Cortex of kidney (tissue), 1 donor: ENCODE data around the gene RBPJL.

Experiments
- DNase-seq: peaks from one replicate; lab custom pipeline; 2025; lab: John Stamatoyannopoulos, UW

RBPJL gene

GRCh38 chr20:45293041-45294002 lies 13.3 kb upstream of the RBPJL start:
- DNase-seq: no peak

DNA sequence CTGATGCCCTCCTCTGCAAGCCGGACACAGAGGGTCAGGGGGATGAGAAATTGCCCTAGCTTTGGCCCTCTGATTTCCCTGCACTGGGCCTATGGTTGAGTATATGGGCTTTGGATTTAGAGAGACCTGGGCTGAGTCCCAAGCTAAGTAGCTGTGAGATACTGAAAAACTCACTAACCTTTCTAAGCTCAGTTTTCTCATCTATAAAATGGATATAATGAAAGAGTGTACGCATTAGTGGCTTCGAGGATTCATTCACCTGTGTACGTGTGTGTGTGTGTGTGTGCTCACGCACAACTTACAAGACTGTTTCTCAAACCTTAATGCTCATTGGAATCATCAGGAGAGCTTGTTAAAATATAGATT lies 12.7 kb upstream of the RBPJL start:
- DNase-seq: no peak

DNA sequence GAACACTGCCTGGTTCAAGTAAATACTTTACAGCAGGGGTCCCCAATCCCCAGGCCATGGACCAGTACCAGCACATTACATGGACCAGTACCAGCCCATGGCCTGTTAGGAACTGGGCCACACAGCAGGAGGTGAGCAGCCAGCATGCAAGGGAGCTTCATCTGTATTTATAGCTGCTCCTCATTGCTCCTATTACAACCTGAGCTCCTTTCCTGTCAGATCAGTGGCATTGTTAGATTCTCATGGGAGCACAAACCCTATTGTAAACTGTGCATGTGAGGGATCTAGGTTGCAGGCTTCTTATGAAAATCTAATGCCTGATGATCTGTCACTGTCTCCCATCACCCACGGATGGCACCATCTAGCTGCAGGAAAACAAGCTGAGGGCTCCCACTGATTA lies 12.0 kb upstream of the RBPJL start:
- DNase-seq: no peak

DNA sequence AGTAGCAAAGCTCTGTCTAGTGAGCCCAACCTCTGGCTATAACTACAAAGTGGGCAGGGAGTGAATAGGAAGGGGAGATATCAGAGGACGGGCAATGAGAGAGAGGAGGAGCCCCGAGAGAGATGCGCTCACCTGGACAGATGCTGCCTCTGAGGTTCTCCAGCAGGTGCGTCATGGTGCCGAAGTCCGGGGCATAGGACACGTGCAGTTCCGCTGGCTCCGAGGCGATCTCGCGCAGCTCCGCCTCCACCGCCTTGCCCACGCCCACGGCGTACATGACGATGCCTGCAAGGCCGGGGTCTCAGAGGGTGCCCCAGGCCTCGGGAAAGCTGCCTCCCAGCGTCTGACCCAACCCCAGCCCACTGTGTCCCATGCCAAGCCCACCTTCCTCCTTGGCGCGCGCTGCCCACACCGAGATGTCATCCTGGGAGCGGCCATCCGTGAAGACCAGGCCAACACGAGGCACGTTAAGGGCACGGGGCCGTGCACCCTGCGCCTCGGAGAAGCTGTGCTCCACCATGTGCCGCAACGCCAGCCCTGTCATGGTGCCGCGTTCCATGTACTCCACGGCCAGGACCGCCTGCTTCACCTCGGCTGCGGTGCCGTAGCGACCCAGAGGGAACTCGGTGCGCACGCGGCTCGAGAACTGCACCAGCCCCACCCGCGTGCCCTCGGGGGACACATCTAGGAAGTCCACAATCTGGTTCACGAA lies 8.7 kb upstream of the RBPJL start:
- no peak for DNase-seq

DNA sequence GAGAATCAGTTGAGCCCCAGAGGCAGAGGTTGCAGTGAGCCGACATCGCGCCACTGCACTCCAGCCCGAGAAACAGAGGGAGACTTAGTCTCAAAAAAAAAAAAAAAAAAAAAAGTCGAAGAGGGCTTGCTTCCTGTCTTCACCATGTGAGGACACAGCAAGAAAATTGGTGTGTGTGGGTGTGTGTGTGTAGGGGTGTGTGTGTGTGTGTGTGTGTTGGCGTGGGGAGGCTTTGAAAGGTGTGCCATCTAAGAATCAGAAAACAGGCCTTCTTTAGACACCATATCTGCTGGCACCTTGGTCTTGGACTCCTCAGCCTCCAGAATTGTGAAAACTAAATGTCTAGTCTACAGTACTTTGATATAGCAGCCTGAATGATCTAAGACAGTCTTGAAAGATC lies 6.9 kb upstream of the RBPJL start:
- DNase-seq: no peak

- no peak for DNase-seq
Measured at GRCh38 chr20:45300961-45301360, 5.7 kb upstream of the RBPJL start.

- no peak for DNase-seq
Measured at GRCh38 chr20:45301824-45302271, 4.8 kb upstream of the RBPJL start.

DNA sequence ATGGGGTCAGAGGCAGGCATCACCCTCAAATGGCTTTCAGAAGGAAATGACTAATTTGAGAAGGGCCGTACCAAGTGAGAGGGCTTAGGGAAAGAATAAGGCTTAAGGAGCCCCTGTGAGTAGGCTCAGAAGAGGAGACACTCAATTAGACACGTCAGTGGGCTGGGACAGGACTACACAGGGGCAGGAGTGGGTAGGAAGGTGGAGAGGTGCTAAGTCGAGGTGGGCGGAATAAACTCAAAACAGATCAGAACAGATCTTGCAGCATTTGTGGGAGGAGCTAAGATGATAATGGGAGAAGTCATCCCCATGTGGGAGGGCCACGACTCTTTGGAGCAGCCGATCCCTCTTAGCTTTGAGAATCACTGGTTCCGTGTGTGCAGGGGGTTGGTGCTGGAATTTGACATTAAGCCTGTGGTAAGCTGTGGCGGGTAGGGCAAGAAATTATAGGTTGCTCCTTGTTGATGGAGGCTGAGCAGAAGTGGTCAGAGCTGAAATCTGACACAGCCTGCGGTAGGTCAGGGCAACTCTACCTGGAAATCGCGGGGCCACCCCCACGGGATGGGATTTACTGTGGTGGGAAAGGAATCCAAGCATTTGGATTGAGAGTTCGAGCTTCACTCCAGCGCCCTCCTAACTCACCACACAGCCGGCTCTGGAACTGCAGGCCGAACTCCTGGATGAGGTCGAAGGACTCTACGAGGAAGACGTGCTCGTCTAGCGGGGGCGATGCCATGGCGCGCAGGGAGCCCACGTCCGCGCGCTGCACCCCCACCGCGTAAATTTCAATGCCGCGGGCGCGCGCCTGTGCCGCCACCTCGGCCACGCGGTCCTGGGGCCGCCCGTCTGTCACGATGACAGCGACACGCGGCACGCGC lies 2.8 kb upstream of the RBPJL start:
- DNase-seq: no peak

GRCh38 chr20:45304464-45304999 lies 2.1 kb upstream of the RBPJL start:
- DNase-seq: no peak

DNA sequence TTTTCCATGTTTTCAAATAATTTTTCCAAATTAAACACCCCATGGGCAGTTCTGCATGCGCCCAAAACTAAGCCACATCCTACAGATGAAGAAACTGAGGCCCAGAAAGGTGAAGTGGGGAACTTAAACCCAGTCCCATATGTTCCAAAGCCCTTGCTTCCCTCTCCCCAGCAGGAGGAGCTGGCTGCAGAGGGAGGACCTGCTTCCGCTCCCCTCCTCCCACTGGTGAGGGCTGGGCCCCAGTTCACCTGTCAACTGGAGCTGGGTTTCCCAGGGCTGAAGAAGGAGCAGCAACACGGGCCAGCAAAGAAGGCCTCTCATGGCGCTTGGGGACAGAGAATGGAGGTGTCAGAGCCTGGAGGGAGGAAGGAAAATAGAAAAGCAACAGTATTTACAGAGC lies 1.4 kb upstream of the RBPJL start:
- no peak for DNase-seq

DNA sequence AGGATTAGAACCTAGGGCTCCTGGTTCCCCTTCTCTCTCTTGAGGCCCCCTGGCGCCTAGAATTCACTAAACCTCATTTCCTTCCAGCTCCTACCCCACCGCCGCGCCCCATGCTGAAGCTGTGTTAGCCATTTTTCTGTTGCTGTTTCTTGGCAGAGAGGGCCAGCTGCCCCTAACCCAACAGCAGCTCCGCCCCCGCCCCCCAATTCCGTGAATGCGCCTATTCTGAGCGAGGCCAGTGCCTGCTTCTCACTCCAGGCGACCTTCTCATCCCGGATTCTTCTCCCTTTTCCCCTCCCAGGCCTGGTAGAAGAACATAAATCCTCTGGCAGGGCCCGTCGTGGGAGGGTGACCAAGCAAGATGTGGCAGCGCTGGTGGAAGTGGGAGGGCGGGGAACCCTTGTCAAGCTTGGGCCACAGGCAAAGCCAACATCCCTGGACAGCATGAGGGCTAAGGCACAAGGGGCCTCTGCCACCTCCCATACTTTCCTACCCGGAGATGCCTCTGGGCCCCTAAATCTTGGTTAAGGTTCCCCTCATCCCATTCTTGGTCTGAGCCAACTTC lies 518 bp downstream of the RBPJL start:
- no peak for DNase-seq

DNA sequence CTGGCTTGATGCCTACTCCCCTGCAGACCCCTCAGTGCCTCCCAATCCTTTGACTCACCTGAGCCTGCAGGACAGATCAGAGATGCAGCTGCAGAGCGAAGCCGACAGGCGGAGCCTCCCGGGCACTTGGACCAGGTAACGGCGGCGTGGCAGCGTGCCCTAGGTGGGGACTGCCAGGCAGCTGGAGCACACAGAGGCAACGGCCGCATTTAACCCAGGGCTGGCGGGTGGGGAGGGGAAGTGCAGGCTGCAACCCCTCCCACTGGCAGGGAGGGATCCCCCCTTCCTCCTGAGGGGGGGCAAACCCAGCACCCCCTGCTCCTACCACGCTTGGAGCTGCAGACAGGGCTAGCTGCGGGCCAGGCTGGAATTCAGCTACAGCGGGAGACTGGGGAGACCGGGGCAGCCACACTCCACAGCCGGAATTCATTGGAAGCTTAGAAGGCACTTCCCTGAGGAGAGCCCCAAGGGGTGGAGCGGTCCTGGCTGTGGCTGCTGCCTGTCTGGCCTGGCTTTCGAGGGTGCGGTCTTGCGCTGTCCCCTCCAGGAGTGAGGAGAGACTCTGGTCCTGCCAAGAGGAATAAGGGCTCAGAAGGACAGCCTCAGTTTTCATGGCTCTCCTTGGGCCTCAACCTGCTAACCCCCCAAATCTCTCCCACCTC lies 1.6 kb downstream of the RBPJL start, which contains the start of gene MATN4:
MATN4 (minus strand) TSS at position 183 of the 662 bp plus-strand sequence. CDS start 2,717 bp downstream, outside the sequence.
- no peak for DNase-seq

- DNase-seq: no peak
Measured at GRCh38 chr20:45309075-45309474, 2.4 kb downstream of the RBPJL start.

DNA sequence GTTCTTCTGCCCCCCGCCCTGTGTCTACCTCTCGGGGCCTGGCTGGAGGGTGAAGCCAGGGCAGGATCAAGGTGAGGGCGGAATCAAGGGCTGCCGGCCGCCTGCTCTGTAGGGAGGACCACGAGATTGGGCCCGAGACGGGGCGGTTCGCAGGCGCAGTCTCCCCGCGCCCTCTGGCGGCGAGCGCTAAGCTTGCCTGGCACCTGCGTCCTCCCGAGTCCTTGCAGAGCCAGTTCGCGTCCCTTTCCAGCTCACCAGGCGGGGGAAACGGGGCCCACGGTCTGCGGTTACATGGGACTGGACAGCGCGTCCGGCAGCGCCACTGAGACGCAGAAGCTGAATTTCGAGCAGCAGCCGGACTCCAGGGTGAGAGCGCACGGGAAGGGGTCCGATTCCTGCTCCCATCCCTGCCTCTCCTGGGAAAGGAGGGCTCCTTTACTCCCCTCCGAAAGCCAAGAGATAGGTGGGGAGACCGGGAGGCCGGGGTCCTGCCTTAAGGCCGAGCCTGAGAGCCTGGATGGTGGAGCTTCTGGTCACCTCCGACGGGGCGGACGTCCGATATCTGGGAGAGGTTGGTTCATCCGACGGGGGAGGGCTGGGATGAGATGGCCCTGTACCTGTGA lies 5.1 kb downstream of the RBPJL start:
- DNase-seq: no peak

DNA sequence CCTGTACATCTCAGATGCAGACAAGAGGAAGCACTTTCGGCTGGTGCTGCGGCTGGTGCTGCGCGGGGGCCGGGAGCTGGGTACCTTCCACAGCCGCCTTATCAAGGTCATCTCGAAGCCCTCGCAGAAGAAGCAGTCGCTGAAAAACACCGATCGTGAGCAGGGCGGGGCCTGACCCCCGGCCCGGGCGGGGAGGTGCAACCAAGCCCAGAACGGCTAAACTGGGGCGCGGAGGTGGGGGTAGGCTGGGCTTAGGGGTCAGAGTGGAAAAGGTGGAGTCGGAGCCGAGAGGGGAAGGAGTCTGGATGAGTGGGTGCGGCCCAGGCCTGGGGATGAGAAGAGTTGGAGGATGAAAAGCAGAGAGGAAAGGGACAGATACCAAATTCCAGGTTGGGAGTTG lies 5.6 kb downstream of the RBPJL start:
- DNase-seq: no peak

- DNase-seq: no peak
Measured at GRCh38 chr20:45313065-45313695, 6.5 kb downstream of the RBPJL start.

- DNase-seq: no peak
Measured at GRCh38 chr20:45313943-45314342, 7.3 kb downstream of the RBPJL start.

DNA sequence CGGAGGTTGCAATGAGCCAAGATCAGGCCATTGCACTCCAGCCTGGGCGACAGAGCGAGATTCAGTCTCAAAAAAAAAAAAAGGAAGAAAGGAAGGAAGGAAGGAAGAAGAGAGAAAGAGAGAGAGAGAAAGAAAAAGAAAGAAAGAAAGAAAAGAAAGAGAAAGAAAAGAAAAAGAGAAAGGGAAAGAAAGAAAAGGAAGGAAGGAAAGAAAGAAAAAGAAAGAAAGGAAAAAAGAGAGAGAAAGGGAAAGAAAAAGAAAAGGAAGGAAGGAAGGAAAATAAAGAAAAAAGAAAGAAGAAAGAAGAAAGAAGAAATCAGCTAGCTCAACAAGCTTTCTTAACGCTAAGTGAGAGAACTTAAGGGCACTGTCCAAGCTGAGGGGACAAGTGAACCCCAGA lies 9.0 kb downstream of the RBPJL start:
- no peak for DNase-seq

GRCh38 chr20:45316150-45317080 lies 9.8 kb downstream of the RBPJL start:
- DNase-seq: no peak
